Measurements from ENCODE around the gene EBF4. TPM values are rescaled to one million over a fixed set of nuclear protein-coding genes. Genes with fewer than 3 reads are reported as not detected.

The EBF4 gene
- total RNA-seq, 1 experiment from 2014 or later, result 2.7 TPM

- TF ChIP-seq HMGXB4 (CRISPR knock-in tag; IDR thresholded peaks at IDR 0.05) (no peak), USF2 (CRISPR knock-in tag; IDR thresholded peaks at IDR 0.05) (peak; percentile 13; the same call in 1 of the 2 replicates), MAX (CRISPR knock-in tag; IDR thresholded peaks at IDR 0.05) (0 out of 2 replicates have a peak, but pooled peaks have one; percentile 29), SP1 (CRISPR knock-in tag; conservative IDR thresholded peaks at IDR 0.05) (peak; percentile 37; the same call in 1 of the 2 replicates), ATF3 (CRISPR knock-in tag; conservative IDR thresholded peaks at IDR 0.05) (0 out of 2 replicates have a peak, but pooled peaks have one; percentile 55), KAT7 (CRISPR knock-in tag; IDR thresholded peaks at IDR 0.05; ENCODE audit: borderline replicate concordance) (peak; percentile 50; the same call in 1 of the 2 replicates), TEAD1 (CRISPR knock-in tag; IDR thresholded peaks at IDR 0.05) (no peak), MLX (CRISPR knock-in tag; IDR thresholded peaks at IDR 0.05) (no peak), CTCF (IDR thresholded peaks at IDR 0.05) (no peak), NFATC4 (CRISPR knock-in tag; IDR thresholded peaks at IDR 0.05) (peak; percentile 90), FOXP1 (CRISPR knock-in tag; IDR thresholded peaks at IDR 0.05; ENCODE audit: borderline replicate concordance) (peak; percentile 60; the same call in 1 of the 2 replicates), CDX4 (CRISPR knock-in tag; IDR thresholded peaks at IDR 0.05; ENCODE audit: borderline replicate concordance) (no peak), GTF2I (CRISPR knock-in tag; conservative IDR thresholded peaks at IDR 0.05) (no peak), RORB (CRISPR knock-in tag; IDR thresholded peaks at IDR 0.05) (no peak), ZNF671 (CRISPR knock-in tag; IDR thresholded peaks at IDR 0.05) (peak; percentile 91), ZNF396 (CRISPR knock-in tag; IDR thresholded peaks at IDR 0.05; ENCODE audit: borderline replicate concordance) (no peak)
Measured at GRCh38 chr20:2658414-2659354, 33.9 kb upstream of the EBF4 start (continued).

- CTCF ChIA-PET, result no interaction called here
- Mint-ChIP-seq H3K4me3 (no peak overlapping the region), H3K4me1 (peaks cover 12% of the 10 kb centered on the region), H3K27ac (no peak overlapping the region), H3K36me3 (peaks cover 87% of the 10 kb centered on the region), H3K27me3 (ENCODE audit: low read depth) (no peaks in the 10 kb centered on the region), H3K9me3 (no peaks in the 10 kb centered on the region)
- no peak for TF ChIP-seq MLX (CRISPR knock-in tag; IDR thresholded peaks at IDR 0.05)
- POLR2A ChIA-PET, result no interaction called here
- no peak for DNase-seq (ENCODE audit: low spot score)
- ATAC-seq, result no peak
Measured at GRCh38 chr20:2659547-2659946, 33.0 kb upstream of the EBF4 start.
